H1 (cell line): ENCODE results near the gene IL10RA. TPM values are rescaled to one million over a fixed set of nuclear protein-coding genes. Genes with fewer than 3 reads are reported as not detected.

Source experiments
- ATF3 ChIP-seq: IDR thresholded peaks from 2 replicates; pipeline ENCODE4 v1.6.1; 2011; ENCODE audit warnings: low read depth, mild to moderate bottlenecking, low read length; ENCODE audit not compliant: insufficient read depth
- NANOG ChIP-seq: IDR thresholded peaks from 2 replicates; pipeline ENCODE4 v1.6.1; 2011; ENCODE audit warnings: low read length, low read depth, mild to moderate bottlenecking, inconsistent platforms; ENCODE audit not compliant: insufficient read depth, poor library complexity, severe bottlenecking
- TAF1 ChIP-seq: IDR thresholded peaks from 2 replicates; pipeline ENCODE4 v1.6.1; 2011; ENCODE audit warnings: mild to moderate bottlenecking, low read depth, low read length
- TBP ChIP-seq: IDR thresholded peaks from 2 replicates; pipeline ENCODE4 v1.6.1; 2011; ENCODE audit warnings: low read depth, low read length, improper control_type of control experiment
- polyA plus RNA-seq, 7 experiments: library from polyadenylated mRNA; depleted of rRNA in 3 of 7; stranded (reverse) in 5 of 7; unstranded in 2 of 7; fragments of >200 nt in 5 of 7; fragments of 200-250 nt in 2 of 7; gene quantifications; 1 replicate in 5 of 7; 2 replicates in 1 of 7; 4 replicates in 1 of 7; pipeline versions ENCODE4 v1.2.1 to v1.2.3, GENCODE V29; 2011 to 2013; ENCODE audit warnings: missing spikeins in 2 of 7, mixed read lengths in 2 of 7
- total RNA-seq: library from RNA; stranded (reverse); fragmentation: NEBNext Ultra II Directional; extraction: Animal tissue kit (Norgen Biotek cat#: 25700); gene quantifications from 2 replicates; pipeline ENCODE4 v1.2.1, GENCODE V29; 2021

Gene IL10RA
- total and polyA plus RNA-seq, 2 of the 8 experiments (the other 6 are each of a cell fraction or from before 2014, with no cell fraction given): 0.05 to 0.11 TPM

DNA sequence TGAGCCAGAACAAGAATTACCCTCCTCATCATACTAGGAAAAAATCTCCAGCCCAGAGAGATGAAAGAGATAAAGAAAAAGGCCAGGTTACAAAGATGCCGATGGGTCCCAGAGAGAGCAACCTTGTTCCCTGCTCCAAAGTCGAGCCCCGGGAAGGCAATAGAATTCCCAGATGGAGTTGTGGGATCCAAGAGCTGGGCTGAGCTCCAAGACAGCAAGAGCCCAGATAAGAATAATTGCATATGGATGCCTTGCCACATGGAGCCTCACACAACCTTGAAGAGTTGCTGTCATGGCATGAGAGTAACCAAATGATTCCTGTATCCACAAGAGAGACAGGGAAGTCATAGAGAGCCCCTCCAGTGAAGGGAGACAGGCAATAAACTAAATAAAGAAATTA is 30.9 kb downstream of the IL10RA start (continued):
- TF ChIP-seq TBP (no peak), NANOG (no peak), TAF1 (no peak), ATF3 (no peak)
- TF ChIP-seq, all 59 proteins: peak for 0
